PC-9 (cell line): ENCODE results near the gene ID1. TPM values are rescaled to one million over a fixed set of nuclear protein-coding genes. Genes with fewer than 3 reads are reported as not detected.
"Not testable (repeated sequence)": the region's sequence is repeated elsewhere in the genome, so short reads cannot be mapped to it uniquely, and the experiment has no call there.

ENCODE experiments used
- BruUV-seq: library from RNA; stranded (reverse); fragments of 400-500 nt; replicated peaks from 2 replicates; lab custom pipeline; 2021; lab: Mats Ljungman, UMichigan
- CTCF ChIA-PET: fragments of 300-600 bp; sonication (Branson Sonifier 250); formaldehyde crosslinking; loops from one replicate; lab custom pipeline; 2022; ENCODE audit warnings: antibody characterized with exemption; lab: Charles Lee
- POLR2A ChIA-PET: fragments of 300-600 bp; sonication (Branson Sonifier 250); formaldehyde crosslinking; loops from one replicate; lab custom pipeline; 2022; ENCODE audit warnings: antibody characterized with exemption; ENCODE audit not compliant: unreplicated experiment; lab: Charles Lee
- DNase-seq, 2 experiments: peaks; one replicate each; pipeline versions ENCODE4 v3.0.0 to v3.0.0-alpha.2; 2015 to 2022; ENCODE audit warnings: mixed read lengths in 1 of 2
- H2AFZ ChIP-seq: fragments of 200-600 bp; sonication (generic); 2 replicates; pipeline ENCODE4 v1.8.1; 2017; ENCODE audit warnings: antibody characterized with exemption
- H3F3A ChIP-seq: fragments of 200-600 bp; sonication (generic); 2 replicates; pipeline ENCODE4 v1.8.1; 2017; ENCODE audit warnings: antibody characterized with exemption, mild to moderate bottlenecking, low read depth; ENCODE audit not compliant: insufficient read depth
- H3K27ac ChIP-seq: fragments of 200-600 bp; sonication (generic); 2 replicates; pipeline ENCODE4 v1.6.1; 2016; ENCODE audit warnings: mixed run types
- H3K27me3 ChIP-seq: fragments of 200-600 bp; sonication (generic); 2 replicates; pipeline ENCODE4 v1.6.1; 2016; ENCODE audit warnings: low read depth, mixed run types; ENCODE audit not compliant: insufficient read depth
- H3K36me3 ChIP-seq: fragments of 200-600 bp; sonication (generic); 2 replicates; pipeline ENCODE4 v1.6.1; 2016; ENCODE audit warnings: low read depth, mixed run types
- H3K4me1 ChIP-seq: fragments of 200-600 bp; sonication (generic); replicated peaks from 2 replicates; pipeline ENCODE4 v1.6.1; 2016; ENCODE audit warnings: mixed run types; ENCODE audit not compliant: insufficient read depth
- H3K4me2 ChIP-seq: fragments of 200-600 bp; sonication (generic); 2 replicates; pipeline ENCODE4 v1.6.1; 2017; ENCODE audit warnings: mixed run types
- H3K4me3 ChIP-seq: fragments of 200-600 bp; sonication (generic); 2 replicates; pipeline ENCODE4 v1.6.1; 2016; ENCODE audit warnings: mixed run types
- H3K79me2 ChIP-seq: fragments of 200-600 bp; sonication (generic); 2 replicates; pipeline ENCODE4 v1.6.1; 2017; ENCODE audit warnings: low read depth, mixed run types
- H3K9me2 ChIP-seq: fragments of 200-600 bp; sonication (generic); 2 replicates; pipeline ENCODE4 v1.8.1; 2017; ENCODE audit warnings: mild to moderate bottlenecking; ENCODE audit not compliant: insufficient read depth
- H3K9me3 ChIP-seq: fragments of 200-600 bp; sonication (generic); 2 replicates; pipeline ENCODE4 v1.8.1; 2016; ENCODE audit warnings: low read depth; ENCODE audit not compliant: insufficient read depth
- H4K20me1 ChIP-seq: fragments of 200-600 bp; sonication (generic); 2 replicates; pipeline ENCODE4 v1.8.1; 2017; ENCODE audit not compliant: insufficient read depth
- CTCF ChIP-seq: fragments of 200-600 bp; sonication (generic); conservative IDR thresholded peaks from 2 replicates; pipeline ENCODE4 v1.6.1; 2017; ENCODE audit warnings: mixed run types, antibody characterized with exemption, mild to moderate bottlenecking, moderate library complexity
- EZH2 ChIP-seq: fragments of 200-600 bp; sonication (generic); IDR thresholded peaks from 2 replicates; pipeline ENCODE4 v1.8.0; 2017; ENCODE audit warnings: antibody characterized with exemption, low read depth
- intact Hi-C: fragments of 100-400 bp; cut with micrococcal nuclease; formaldehyde crosslinking; loops from one replicate; pipeline ENCODE4 v1.10.0; 2022; ENCODE audit not compliant: unreplicated experiment
- total RNA-seq: library from RNA; stranded (reverse); gene quantifications from 2 replicates; pipeline ENCODE4 v1.2.3, GENCODE V29; 2021

Gene ID1
- total RNA-seq, 1 experiment from 2014 or later = 74.4 TPM

- Histone ChIP-seq H3K4me1 (no peaks in the 10 kb centered on the region), H2AFZ (no peak overlapping the region)
Observed at GRCh38 chr20:31642837-31643236, 37.7 kb downstream of the ID1 start.

GRCh38 chr20:31643522-31643921 is 38.4 kb downstream of the ID1 start:
- Histone ChIP-seq H3K36me3 (no peaks in the 10 kb centered on the region), H3K4me3 (no peak overlapping the region), H3K4me2 (no peak overlapping the region), H2AFZ (no peak overlapping the region), H3K4me1 (no peaks in the 10 kb centered on the region), H3K27ac (no peak overlapping the region), H3K9me2 (no peaks in the 10 kb centered on the region), H4K20me1 (no peaks in the 10 kb centered on the region), H3F3A (no peaks in the 10 kb centered on the region), H3K9me3 (no peaks in the 10 kb centered on the region), H3K27me3 (no peaks in the 10 kb centered on the region), H3K79me2 (no peaks in the 10 kb centered on the region)
- ChIA-PET CTCF (no interaction called here), POLR2A (no interaction called here)
- TF ChIP-seq CTCF (no peak), EZH2 (no peak)
- no TSS peak for BruUV-seq
- intact Hi-C loops = no loop called here
- DNase-seq = no peak

More at GRCh38 chr20:31642837-31643236, 37.7 kb downstream of the ID1 start:
- Histone ChIP-seq H3K9me2 (no peaks in the 10 kb centered on the region), H3K4me2 (no peak overlapping the region), H3K9me3 (no peaks in the 10 kb centered on the region), H3K27ac (no peak overlapping the region), H3K4me3 (no peak overlapping the region), H3K27me3 (no peaks in the 10 kb centered on the region), H3F3A (no peaks in the 10 kb centered on the region), H3K79me2 (no peaks in the 10 kb centered on the region), H4K20me1 (no peaks in the 10 kb centered on the region), H3K36me3 (no peaks in the 10 kb centered on the region)
- DNase-seq = no peak
- intact Hi-C loops = no loop called here
- BruUV-seq = no TSS peak
- no peak for TF ChIP-seq EZH2
- TF ChIP-seq CTCF = no peak
- CTCF ChIA-PET = no interaction called here
- POLR2A ChIA-PET = no interaction called here

- H3K79me2 ChIP-seq = no peaks in the 10 kb centered on the region
- no peaks in the 10 kb centered on the region for H3K9me3 ChIP-seq
- no peak for DNase-seq
- no TSS peak for BruUV-seq
- no peaks in the 10 kb centered on the region for H4K20me1 ChIP-seq
- no peaks in the 10 kb centered on the region for H3K36me3 ChIP-seq
- no peaks in the 10 kb centered on the region for H3K4me1 ChIP-seq
- no peak overlapping the region for H2AFZ ChIP-seq
- no peaks in the 10 kb centered on the region for H3K9me2 ChIP-seq
- CTCF ChIA-PET = interaction anchor here (0.6 to 0.7 kb wide), 2 partner anchors 10 to 32 kb away, joined by 5 to 9 read pairs; no protein-coding TSS in a partner anchor
- no peak overlapping the region for H3K4me3 ChIP-seq
- H3F3A ChIP-seq = no peaks in the 10 kb centered on the region
- TF ChIP-seq CTCF = no peak
- H3K27ac ChIP-seq = no peak overlapping the region
- no peak overlapping the region for H3K4me2 ChIP-seq
- POLR2A ChIA-PET = no interaction called here
- intact Hi-C loops = no loop called here
- H3K27me3 ChIP-seq = no peaks in the 10 kb centered on the region
Observed at GRCh38 chr20:31644701-31645100, 39.6 kb downstream of the ID1 start.

GRCh38 chr20:31648104-31648503 is 43.0 kb downstream of the ID1 start:
- BruUV-seq, H4K20me1 ChIP-seq, DNase-seq, H3K27ac ChIP-seq, intact Hi-C loops, H3K79me2 ChIP-seq, H3K9me2 ChIP-seq, POLR2A ChIA-PET, H3F3A ChIP-seq, H3K36me3 ChIP-seq, H3K4me3 ChIP-seq, H2AFZ ChIP-seq, H3K4me1 ChIP-seq, H3K4me2 ChIP-seq, H3K9me3 ChIP-seq, H3K27me3 ChIP-seq: not testable (repeated sequence)
- CTCF ChIA-PET = interaction anchor here (0.7 kb wide), 1 partner anchor 202 kb away, joined by 4 read pairs; no protein-coding TSS in a partner anchor
